Pulmonary artery endothelial cell (primary cell): ENCODE data around the gene SLC6A7. TPM values are rescaled to one million over a fixed set of nuclear protein-coding genes. Genes with fewer than 3 reads are reported as not detected.

ENCODE experiments used
- DNase-seq: peaks from one replicate; pipeline ENCODE4 v3.0.0-alpha.2; 2011; ENCODE audit warnings: low read depth, low spot score
- total RNA-seq: library from RNA; depleted of rRNA; stranded (reverse); fragments of >200 nt; gene quantifications from 2 replicates; pipeline ENCODE4 v1.2.3, GENCODE V29; 2014

Gene SLC6A7
- total RNA-seq, 1 donor from 2014 or later: not detected

DNA sequence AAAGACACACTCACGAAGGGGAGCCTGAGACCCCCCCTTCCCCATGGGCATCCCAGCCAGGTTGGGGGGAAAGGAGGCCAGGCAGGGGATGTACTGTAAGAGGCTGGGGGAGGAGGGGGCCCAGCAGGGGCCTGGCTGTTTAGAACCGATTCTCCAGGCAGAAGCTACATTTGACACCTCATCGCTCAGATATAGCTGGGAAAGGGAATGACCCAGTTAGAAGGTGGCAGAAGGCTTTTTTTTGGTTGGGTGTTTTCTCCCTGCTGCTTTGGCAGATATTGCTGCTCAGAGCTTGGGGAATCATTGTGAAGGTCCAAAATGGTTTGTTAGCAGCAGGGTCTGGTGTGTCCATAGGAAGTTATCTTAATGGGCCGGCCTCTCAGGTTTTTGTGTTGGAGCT lies 17.3 kb upstream of the SLC6A7 start:
- DNase-seq: no peak

DNA sequence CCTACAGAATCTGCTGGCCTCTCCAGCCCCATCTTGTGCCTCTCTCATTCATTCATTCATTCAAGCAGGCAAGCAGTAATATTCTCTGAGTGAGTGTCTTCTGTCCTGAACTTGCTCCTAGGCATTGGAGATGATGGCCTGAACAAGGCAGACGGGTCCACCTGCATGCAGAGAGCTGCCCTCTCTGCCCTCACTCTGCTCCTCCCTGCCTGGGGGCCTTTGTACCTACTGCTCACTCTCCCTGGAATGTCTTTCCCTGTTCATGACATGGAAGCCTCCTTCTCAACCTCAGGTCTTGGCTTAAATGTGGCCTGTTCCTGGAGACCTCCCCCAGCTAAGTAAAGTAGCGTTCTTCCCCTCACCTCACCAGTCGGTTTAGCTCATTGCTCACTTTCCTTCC lies 16.7 kb upstream of the SLC6A7 start:
- no peak for DNase-seq

DNA sequence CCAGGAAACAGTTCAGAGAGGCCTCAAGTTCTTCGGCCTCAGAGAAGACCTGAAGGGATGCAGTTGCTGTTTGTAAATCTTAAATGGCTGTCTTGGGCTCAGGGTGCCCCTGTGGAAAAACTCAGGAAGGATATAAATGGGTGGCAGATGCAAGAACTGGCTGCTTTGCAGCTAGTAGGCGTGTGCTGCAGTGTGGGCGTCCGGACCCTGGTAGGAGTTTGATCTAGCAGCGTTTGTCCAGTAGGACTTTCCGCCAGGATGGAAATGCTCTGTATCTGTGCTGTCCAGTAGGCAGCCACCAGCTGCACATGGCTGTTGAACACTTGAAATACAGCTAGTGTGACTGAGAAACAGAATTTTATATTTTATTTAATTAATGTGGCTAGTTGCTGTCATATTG lies 15.6 kb upstream of the SLC6A7 start:
- no peak for DNase-seq

DNA sequence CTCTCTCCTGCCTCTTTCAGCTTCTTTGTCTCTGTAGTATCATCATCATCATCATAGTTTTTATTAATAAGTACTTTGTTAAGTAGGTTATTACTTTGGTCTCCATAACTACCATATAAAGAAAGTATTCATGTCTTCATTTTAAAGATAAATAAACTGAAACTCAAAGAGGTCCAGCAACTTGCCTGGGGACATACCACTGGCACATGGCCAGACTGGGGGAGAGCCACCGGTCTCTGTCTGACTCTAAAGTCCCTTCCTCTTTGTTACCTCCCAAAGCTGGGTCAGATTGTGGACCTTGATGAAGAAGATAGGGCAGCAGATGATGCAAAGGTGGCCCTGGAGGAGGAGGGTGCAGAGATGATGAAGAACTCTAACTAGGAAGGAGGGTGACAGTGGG lies 14.8 kb upstream of the SLC6A7 start:
- DNase-seq: no peak

DNA sequence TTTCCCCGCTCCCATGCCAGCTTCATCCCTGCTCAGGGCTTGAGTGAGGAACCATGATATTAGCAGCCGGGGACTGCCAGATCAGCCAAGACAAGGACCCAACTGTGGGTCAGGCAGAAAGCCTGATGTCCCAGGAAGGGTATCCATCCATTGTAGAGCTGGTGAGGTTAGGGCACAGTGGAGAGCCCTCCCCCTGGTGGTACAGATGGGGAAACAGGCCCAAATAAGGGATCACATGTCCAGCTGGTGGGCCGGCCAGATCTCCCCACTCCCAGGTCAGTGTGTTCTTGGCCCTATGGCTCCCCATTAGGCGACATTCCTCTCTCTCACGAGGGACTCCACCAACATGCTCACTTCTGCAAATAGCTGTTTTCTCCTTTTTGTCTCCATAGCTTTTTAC lies 14.3 kb upstream of the SLC6A7 start:
- no peak for DNase-seq

DNA sequence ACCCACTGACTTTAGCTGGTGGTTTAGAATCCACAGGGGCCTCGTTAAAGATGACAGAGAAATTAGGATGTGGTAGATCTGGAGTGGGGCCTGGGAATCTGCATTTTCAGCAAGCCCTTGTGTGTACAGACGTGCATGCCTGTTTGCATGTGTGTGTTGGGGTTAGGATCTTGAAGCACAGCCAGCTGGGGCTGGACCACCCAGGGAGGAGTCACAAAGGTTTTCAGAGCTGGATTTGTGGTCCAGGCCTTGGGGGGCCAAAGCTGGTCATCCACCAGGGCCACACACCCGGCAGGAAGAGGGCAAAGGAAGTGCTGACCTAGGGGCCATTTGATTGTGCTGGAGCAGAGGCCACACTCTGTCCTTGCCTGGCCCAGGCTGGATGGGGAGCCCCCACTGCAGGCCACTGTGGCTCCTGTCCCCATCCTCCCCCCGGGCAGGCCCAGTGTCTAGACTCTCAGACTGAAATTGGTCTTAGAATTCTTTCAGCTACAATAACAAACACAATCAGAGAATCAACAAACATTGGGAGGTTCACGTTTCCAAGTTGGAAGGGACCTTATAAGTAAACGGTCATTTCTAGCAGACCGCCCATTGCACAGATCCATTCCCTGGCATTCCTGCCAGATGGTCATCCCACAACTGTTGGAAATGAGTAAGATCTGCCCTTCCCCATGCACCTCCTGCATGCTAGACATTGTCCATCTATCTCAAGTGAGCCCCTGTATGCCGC lies 13.0 kb upstream of the SLC6A7 start:
- DNase-seq: no peak

DNA sequence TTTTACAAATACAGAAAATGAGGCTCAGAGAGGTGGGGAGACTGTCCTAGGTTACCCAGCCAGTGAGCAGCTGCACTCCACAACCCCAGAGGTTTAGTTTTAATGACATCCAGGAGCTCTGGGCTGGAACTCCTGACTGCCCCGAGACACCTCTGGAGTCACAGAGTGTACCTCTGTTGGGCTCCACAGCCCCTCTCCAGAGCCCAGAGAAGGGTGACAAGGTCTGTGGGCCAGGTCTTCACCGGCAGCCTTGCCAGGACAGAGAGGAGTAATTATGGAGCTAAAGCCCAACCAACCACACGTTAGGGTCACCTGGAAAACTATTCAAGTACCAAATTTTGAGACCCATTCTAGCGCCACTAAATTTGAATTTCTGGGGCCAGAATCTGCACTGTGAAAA lies 12.1 kb upstream of the SLC6A7 start:
- DNase-seq: no peak

DNA sequence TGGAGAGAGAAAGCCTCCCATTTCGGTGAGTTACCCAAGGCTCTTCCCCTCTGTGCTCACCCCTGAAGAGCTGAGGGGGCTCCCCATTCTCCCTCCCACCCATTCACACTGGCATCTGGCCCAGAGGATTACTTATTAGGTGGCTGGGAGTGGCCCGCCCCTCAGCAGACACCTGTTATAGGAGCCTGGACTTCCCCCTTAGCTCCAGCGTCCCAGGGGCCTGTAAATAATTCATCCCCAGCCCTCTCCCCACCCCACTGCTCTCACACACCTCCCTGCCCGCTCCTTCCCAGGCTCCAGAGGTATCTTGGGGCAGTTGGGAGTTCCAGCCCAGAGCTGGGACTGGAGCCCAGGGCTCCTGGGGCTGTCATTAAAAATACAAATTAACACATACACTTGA lies 11.6 kb upstream of the SLC6A7 start:
- no peak for DNase-seq

DNA sequence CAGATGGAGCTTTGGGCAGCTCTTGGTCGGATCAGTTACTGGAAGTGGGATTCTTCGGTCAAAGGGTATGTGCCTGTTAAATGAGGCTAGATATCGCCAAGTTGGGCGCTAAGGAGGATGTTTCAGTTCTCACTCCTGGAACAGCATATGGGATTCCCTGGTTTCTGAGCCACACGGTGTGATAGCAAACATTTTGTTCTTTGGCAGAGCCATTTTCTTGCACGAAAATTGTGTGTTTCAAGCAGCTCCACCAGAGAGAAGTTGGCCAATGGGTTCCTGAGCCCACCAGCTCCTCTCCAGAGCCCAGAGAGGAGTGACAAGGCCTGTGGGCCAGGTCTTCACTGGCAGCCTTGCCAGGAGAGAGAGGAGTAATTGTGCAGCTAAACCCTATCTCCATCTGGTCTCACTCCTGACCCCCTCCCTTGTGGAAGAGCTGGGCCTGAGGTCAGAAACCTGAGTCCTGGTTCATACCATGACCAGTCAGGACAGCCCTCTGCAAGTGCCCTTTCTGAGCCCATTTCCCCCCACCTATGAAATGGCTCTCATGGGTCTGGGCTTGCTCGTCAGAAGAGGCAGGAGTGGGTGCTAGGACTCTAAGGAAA lies 10.7 kb upstream of the SLC6A7 start:
- no peak for DNase-seq

DNA sequence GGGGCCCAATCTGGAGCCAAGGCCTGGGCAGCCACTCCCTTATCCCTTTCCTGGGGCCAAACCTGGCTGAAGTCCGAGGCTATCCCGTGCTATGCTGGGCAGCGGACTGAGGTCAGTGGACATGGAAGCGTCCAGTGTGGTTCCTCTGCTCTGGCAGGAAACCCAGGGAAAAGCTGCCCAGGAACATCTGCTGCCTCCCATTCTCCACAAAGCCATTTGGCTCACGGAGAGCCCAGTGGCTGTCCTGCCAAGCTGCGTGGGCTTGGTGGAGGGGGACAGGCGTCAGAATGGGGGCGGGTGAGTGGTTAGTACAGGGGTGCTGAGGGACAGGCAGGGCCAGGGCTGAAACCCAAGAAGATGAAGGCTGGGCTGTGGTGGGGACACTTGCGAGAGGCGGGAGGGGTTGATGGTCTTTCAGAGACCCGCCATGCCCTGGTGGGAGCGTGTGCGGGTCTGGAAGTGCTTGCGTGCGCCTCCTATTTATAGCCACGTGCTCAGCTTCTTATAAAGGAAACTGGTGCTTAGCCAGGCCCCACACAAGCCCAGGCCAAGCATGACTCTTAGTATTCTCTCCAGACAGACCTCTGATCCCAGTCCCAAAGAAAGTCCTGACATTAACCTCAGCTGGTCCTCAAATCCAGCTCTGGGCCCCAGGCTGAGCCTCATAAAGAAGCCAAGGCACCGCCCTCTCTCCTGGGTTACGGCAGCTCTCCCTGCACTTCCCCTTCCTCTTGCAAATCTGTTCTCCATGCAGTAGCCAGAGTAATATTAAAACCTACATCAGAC lies 9.4 kb upstream of the SLC6A7 start:
- DNase-seq: no peak

DNA sequence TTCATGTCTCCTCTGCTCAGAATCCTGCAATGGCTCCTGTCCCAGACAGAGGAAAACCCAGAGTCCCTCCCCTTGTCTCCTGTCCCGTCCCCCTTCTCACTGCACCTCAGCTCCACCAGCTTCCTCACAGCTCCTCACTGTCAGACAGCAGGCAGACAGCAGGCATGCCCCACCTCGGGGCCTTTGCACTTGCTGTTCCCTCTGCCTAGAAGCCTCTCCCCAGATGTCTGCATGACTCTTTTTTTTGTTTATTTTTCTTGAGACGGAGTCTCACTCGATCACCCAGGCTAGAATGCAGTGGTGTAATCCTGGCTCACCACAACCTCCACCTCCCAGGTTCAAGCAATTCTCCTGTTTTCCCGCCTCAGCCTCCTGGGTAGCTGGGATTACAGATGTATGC lies 8.8 kb upstream of the SLC6A7 start:
- DNase-seq: no peak

DNA sequence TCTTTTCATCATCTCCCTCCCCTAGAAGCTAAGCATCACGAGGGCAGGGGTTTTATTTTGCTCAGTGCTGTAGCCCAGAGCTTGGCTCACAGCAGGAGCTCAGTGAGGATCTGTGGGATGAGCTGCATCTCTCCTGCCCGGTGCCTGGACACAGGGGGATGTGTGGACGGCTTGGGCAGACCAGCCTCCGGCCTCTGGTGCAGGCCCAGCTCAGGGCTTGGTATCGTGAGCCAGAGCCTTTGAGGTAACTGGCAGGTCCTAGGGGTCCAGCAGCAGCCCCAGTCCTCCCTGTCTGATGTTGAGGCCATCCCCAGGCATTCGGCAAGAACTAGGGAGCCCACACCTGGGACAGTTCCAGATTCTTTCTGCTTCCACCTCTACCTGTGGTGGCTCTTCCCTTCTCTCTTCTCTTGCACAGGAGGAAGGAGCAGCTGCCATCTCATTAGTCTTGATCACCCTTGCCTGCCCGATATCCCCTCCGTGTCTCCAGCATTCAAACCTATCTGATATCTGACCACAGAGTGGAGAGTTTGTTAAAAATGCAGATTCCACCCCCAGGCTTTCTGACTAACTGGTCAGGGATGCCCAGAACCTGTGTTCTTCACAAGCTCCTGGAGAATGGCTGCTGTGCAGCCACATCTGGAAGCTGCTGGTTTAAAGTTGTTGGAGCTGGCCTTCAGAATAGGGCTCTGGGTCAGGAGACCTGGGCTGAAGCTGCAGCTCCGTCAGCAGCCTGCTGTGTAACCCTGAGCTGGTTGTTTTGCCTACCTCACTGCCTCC lies 7.9 kb upstream of the SLC6A7 start:
- DNase-seq: no peak

DNA sequence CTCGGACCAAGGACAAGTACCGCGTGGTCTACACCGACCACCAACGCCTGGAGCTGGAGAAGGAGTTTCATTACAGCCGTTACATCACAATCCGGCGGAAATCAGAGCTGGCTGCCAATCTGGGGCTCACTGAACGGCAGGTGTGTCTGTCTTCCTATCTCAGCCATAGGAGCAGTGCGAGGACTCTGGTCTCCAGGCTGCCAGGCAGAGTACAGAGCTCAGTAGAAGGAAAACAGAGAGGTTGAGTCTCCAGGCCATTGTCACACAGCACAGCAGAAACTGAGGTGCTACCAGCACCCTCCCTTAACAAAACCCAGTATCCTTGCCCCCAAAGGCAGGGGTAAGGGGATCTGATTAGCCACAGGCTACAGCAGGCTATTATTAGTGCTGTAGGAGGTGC lies 7.1 kb upstream of the SLC6A7 start:
- no peak for DNase-seq

DNA sequence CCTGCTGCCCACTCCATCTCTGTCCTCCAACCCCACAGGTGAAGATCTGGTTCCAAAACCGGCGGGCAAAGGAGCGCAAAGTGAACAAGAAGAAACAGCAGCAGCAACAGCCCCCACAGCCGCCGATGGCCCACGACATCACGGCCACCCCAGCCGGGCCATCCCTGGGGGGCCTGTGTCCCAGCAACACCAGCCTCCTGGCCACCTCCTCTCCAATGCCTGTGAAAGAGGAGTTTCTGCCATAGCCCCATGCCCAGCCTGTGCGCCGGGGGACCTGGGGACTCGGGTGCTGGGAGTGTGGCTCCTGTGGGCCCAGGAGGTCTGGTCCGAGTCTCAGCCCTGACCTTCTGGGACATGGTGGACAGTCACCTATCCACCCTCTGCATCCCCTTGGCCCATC lies 6.4 kb upstream of the SLC6A7 start:
- no peak for DNase-seq

DNA sequence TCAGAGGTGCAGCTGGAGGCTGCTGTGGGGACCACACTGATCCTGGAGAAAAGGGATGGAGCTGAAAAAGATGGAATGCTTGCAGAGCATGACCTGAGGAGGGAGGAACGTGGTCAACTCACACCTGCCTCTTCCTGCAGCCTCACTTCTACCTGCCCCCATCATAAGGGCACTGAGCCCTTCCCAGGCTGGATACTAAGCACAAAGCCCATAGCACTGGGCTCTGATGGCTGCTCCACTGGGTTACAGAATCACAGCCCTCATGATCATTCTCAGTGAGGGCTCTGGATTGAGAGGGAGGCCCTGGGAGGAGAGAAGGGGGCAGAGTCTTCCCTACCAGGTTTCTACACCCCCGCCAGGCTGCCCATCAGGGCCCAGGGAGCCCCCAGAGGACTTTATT lies 5.9 kb upstream of the SLC6A7 start:
- DNase-seq: no peak

DNA sequence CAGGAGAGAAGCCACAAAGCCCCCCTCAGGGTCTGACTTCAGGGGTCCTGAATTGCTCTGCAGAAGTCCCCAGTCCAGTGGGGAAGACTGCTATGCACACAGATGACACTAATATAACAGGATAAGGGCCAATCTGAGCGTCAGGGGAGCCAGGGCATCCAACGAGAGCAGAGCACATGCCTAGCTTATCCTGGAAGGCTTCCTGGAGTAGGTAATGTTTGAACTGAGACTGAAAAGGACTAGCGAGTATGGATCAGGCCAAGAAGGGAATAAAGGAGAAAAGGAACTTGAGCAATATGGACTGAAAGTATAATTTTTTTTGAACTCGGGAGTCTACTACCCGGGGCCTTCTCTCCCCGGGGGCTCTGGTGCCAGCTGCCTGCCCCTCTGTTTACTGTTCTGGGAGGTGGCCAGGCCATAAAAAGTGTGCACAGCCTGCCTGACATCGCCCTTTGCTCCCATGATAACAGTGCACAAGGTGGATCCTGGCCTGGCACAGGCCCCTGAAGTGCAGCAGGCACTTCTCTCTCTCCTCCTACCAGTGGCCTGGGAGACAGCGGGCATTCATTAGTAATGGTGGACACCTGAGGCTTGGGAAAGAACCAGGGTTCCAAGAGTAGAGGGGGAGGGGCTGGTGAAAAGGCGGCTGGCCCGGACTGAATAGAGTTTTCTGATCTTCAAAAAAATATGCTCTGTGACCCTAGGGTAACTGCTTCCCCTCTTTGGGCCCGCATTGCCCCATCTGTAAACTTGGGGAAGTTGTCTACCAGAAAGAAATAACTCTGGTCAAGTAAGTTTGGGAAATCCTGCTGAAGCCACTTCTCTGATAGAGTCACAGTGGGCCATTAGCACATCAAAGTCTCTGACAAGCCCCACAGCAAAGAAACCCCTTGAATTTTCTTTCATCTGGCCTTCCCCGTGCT lies 4.6 kb upstream of the SLC6A7 start:
- no peak for DNase-seq

DNA sequence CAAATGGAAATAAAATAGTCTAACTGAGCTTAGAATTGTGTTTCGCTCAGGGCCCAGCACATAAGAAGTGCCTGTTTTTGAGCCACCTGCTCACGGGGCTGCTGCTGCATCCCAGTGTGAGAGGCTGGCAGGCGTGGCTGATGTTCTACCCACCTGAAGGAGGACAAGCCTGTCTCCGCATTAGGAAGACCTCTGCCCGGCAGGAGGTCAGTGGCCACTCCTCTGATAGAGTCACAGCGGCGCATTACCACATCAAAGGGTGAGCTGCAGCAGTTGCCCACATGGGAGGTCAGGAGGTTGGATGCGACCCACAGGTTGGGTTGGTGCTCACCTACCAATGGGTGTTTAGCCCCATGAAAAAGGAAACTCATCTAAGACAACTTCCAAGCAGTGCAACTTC lies 3.7 kb upstream of the SLC6A7 start:
- DNase-seq: no peak

DNA sequence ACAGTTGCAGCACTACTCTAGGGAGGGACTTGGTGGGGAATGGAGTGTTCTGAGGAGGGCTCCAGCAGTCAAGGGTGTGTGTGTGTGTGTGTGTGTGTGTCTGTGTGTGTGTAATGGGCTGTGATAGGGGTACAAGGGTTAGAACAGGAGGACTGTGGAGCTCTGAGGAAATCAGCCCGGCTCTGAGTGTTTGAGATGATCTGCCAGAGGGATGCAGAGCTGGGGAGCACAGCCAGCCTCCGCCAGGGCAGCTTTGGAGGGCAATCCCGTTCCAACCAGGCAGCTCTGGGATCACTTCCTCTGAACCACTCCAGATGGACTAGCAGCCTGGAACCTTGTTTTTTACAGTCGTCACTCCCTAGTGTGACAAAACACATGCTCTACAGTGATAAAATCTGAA lies 3.0 kb upstream of the SLC6A7 start:
- no peak for DNase-seq

DNA sequence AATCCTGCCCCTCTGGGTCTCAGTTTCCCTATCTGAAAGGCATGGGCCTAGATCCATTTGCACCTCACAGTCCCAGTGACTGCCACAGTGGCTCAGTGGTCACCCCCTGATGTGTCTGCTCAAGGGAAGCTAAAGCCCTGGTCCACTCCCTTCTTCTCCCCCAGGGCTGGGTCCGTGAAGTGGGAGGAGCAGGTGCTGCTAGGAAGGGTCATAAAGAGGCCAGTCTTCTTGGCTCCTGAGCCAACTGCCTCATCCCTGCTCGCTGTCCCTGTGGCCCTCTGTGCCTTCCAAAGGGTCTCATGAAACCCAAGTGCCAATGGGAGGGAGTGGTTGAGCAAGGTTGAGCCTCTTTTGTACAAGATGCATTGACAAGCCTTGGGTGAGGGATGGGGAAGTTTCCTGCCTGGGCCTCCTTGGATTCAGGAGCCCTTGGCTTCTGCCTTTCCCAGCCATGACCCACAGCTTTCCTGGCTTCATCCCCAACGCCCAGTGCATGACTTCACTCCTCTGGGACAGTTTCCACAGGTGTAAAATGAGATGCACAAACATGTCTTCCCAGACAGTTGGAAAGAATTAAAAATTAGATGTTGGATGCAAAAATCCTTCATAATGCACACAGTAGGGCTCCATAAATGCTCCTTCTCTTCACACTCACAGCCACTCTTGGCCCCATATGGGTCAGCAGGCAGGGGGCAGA lies 1.6 kb upstream of the SLC6A7 start:
- DNase-seq: no peak

DNA sequence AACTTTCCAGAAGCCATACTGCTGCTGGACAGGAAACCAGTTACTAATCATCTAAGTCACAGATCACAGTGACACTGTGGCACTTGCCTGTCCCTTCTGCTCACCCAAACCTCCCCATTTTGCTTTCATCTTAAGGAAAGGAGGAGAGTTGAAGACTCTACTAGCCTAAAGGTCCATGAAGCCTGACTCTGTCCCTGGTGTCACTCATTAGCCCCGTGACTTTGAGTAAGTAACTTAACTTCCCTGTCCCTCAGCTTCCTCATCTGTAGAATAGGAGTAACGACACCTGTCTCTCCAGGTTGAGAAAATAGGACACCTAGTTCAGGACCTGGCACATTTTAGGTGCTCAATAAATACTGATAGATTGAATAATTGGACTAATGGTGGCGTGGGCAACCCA lies 536 bp upstream of the SLC6A7 start:
- no peak for DNase-seq
